Lower leg skin (tissue), 3 donors: ENCODE measurements around the gene CES3.
"Not testable (repeated sequence)": the region's sequence is repeated elsewhere in the genome, so short reads cannot be mapped to it uniquely, and the experiment has no call there.

Source experiments
- CTCF ChIP-seq, 3 donors: fragments of 450-650 bp; IDR thresholded peaks; one replicate each; pipeline ENCODE4 v1.5.1; 2016; ENCODE audit warnings: antibody characterized with exemption in 3 of 3, mild to moderate bottlenecking in 3 of 3, moderate library complexity in 2 of 3
- POLR2A ChIP-seq, 2 donors: fragments of 450-650 bp; IDR thresholded peaks; one replicate each; pipeline ENCODE4 v1.6.1; 2016 to 2017; ENCODE audit warnings: antibody characterized with exemption in 2 of 2, mild to moderate bottlenecking in 1 of 2, moderate library complexity in 1 of 2

- not testable (repeated sequence) for TF ChIP-seq POLR2A, CTCF (IDR thresholded peaks at IDR 0.05)
Measured at GRCh38 chr16:66974156-66974931, 13.3 kb downstream of the CES3 start.
